Right forelimb (tissue), 1 donor: ENCODE data around the gene SLC66A2.
"Not testable (repeated sequence)": the region's sequence is repeated elsewhere in the genome, so short reads cannot be mapped to it uniquely, and the experiment has no call there.

Experiments used
- DNase-seq: peaks from one replicate; pipeline ENCODE4 v3.0.0-alpha.2; 2018

The SLC66A2 gene

GRCh38 chr18:79900610-79901570 lies 50.6 kb downstream of the SLC66A2 start:
- DNase-seq = peak; percentile 39

GRCh38 chr18:79899609-79900445 lies 51.6 kb downstream of the SLC66A2 start:
- DNase-seq = peak; percentile 34

- DNase-seq = peak; percentile 36
Measured at GRCh38 chr18:79898952-79899608, 52.4 kb downstream of the SLC66A2 start.

- peak; percentile 40 for DNase-seq
Measured at GRCh38 chr18:79897940-79898625, 53.4 kb downstream of the SLC66A2 start.

GRCh38 chr18:79896738-79897137 lies 54.7 kb downstream of the SLC66A2 start:
- no peak for DNase-seq

GRCh38 chr18:79890674-79891073 lies 60.8 kb downstream of the SLC66A2 start:
- DNase-seq = peak; percentile 21

GRCh38 chr18:79889569-79889968 lies 61.9 kb downstream of the SLC66A2 start:
- no peak for DNase-seq

- no peak for DNase-seq
Measured at GRCh38 chr18:79888016-79888415, 63.4 kb downstream of the SLC66A2 start.

- DNase-seq = peak; percentile 24
Measured at GRCh38 chr18:79887181-79888000, 64.1 kb downstream of the SLC66A2 start.

GRCh38 chr18:79884963-79885728 lies 66.3 kb downstream of the SLC66A2 start:
- no peak for DNase-seq

- peak; percentile 30 for DNase-seq
Measured at GRCh38 chr18:79884294-79884962, 67.0 kb downstream of the SLC66A2 start.

GRCh38 chr18:79883461-79884293 lies 67.8 kb downstream of the SLC66A2 start:
- DNase-seq = no peak

- DNase-seq = no peak
Measured at GRCh38 chr18:79882522-79883241, 68.8 kb downstream of the SLC66A2 start.

- no peak for DNase-seq
Measured at GRCh38 chr18:79881695-79882094, 69.8 kb downstream of the SLC66A2 start.

- DNase-seq = no peak
Measured at GRCh38 chr18:79879566-79879965, 71.9 kb downstream of the SLC66A2 start.

- DNase-seq = no peak
Measured at GRCh38 chr18:79878741-79879378, 72.6 kb downstream of the SLC66A2 start.

- DNase-seq = not testable (repeated sequence)
Measured at GRCh38 chr18:79878246-79878645, 73.2 kb downstream of the SLC66A2 start.
